Natural killer cell (primary cell): ENCODE measurements around the gene MTFMT. TPM values are rescaled to one million over a fixed set of nuclear protein-coding genes. Genes with fewer than 3 reads are reported as not detected.

ENCODE experiments used
- ATAC-seq, 3 donors: fragments of 150-1000 bp in 2 of 3; fragments of 200-7000 bp in 1 of 3; cut with Tn5 transposase; 1 replicate in 1 of 3; 2 replicates in 2 of 3; pipeline ENCODE4 v1.10.0; 2021; ENCODE audit warnings: mild to moderate bottlenecking in 2 of 3, moderate library complexity in 2 of 3
- DNase-seq, 2 donors: peaks; one replicate each; pipeline versions ENCODE4 v3.0.0 to v3.0.0-alpha.2; 2013 to 2021; ENCODE audit warnings: mixed read lengths in 1 of 2
- H3K27ac ChIP-seq: one replicate; pipeline ENCODE4 v1.5.1; 2013; ENCODE audit warnings: mild to moderate bottlenecking, low read length
- H3K27me3 ChIP-seq: one replicate; pipeline ENCODE4 v1.6.1; 2013; ENCODE audit warnings: low read length; ENCODE audit not compliant: control insufficient read depth, insufficient read depth
- H3K36me3 ChIP-seq: one replicate; pipeline ENCODE4 v1.6.1; 2013; ENCODE audit warnings: low read length; ENCODE audit not compliant: control insufficient read depth, insufficient read depth
- H3K4me1 ChIP-seq: one replicate; pipeline ENCODE4 v1.6.1; 2013; ENCODE audit warnings: low read length; ENCODE audit not compliant: control insufficient read depth, insufficient read depth
- H3K4me3 ChIP-seq: one replicate; pipeline ENCODE4 v1.5.1; 2013; ENCODE audit warnings: low read length
- H3K9me3 ChIP-seq: one replicate; pipeline ENCODE4 v1.6.1; 2013; ENCODE audit warnings: low read length; ENCODE audit not compliant: control insufficient read depth, insufficient read depth
- H3K27ac Mint-ChIP-seq, 2 donors: one replicate each; pipeline ENCODE4 v1.8.0; 2022; ENCODE audit warnings: mild to moderate bottlenecking in 2 of 2, mixed read lengths in 2 of 2, moderate library complexity in 1 of 2
- H3K27me3 Mint-ChIP-seq, 2 donors: one replicate each; pipeline ENCODE4 v1.8.0; 2022; ENCODE audit warnings: low read depth in 2 of 2, mixed read lengths in 2 of 2
- H3K36me3 Mint-ChIP-seq: one replicate; pipeline ENCODE4 v1.8.0; 2022; ENCODE audit warnings: mixed read lengths
- H3K4me1 Mint-ChIP-seq, 2 donors: one replicate each; pipeline ENCODE4 v1.8.0; 2022; ENCODE audit warnings: mixed read lengths in 2 of 2
- H3K4me3 Mint-ChIP-seq: one replicate; pipeline ENCODE4 v1.8.0; 2022; ENCODE audit warnings: mild to moderate bottlenecking, moderate library complexity, mixed read lengths
- H3K9me3 Mint-ChIP-seq, 2 donors: one replicate each; pipeline ENCODE4 v1.8.0; 2022; ENCODE audit warnings: mixed read lengths in 2 of 2
- WGBS: methylation state at CpG from one replicate; pipeline ENCODE4 v1.1.7; 2013; ENCODE audit warnings: missing lambda C conversion rate; ENCODE audit not compliant: insufficient coverage; 5-methylcytosine and 5-hydroxymethylcytosine counted together
- intact Hi-C: fragments of 100-400 bp; cut with micrococcal nuclease; formaldehyde crosslinking; loops from one replicate; pipeline ENCODE4 v1.14.2; 2022
- total RNA-seq, 4 donors: library from RNA; stranded (reverse); fragments of 120-200 nt in 1 of 4; gene quantifications; one replicate each; pipeline versions ENCODE4 v1.2.3 to v1.2.4, GENCODE V29; 2013 to 2022
- TF ChIP-seq, protein P1 (sequence below): fragments of 200-600 bp; IDR thresholded peaks from one replicate; pipeline ENCODE4 v1.8.0; 2022; ENCODE audit warnings: antibody characterized with exemption

MTFMT gene
- total RNA-seq, 3 donors from 2014 or later (not counting 1 experiment from before 2014, with no cell fraction given), result 9.3 to 13.6 (median 12.2) TPM

- TF ChIP-seq, protein P1, sequence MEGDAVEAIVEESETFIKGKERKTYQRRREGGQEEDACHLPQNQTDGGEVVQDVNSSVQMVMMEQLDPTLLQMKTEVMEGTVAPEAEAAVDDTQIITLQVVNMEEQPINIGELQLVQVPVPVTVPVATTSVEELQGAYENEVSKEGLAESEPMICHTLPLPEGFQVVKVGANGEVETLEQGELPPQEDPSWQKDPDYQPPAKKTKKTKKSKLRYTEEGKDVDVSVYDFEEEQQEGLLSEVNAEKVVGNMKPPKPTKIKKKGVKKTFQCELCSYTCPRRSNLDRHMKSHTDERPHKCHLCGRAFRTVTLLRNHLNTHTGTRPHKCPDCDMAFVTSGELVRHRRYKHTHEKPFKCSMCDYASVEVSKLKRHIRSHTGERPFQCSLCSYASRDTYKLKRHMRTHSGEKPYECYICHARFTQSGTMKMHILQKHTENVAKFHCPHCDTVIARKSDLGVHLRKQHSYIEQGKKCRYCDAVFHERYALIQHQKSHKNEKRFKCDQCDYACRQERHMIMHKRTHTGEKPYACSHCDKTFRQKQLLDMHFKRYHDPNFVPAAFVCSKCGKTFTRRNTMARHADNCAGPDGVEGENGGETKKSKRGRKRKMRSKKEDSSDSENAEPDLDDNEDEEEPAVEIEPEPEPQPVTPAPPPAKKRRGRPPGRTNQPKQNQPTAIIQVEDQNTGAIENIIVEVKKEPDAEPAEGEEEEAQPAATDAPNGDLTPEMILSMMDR, result no peak
- Mint-ChIP-seq H3K27me3 (no peaks in the 10 kb centered on the region), H3K4me3 (no peak overlapping the region), H3K4me1 (no peaks in the 10 kb centered on the region), H3K27ac (no peak overlapping the region), H3K9me3 (no peaks in the 10 kb centered on the region), H3K36me3 (no peaks in the 10 kb centered on the region)
- H3K27me3 ChIP-seq, result no peaks in the 10 kb centered on the region
- intact Hi-C loops, result no loop called here
- no peak overlapping the region for H3K4me3 ChIP-seq
- no peak for DNase-seq
- no peaks in the 10 kb centered on the region for H3K36me3 ChIP-seq
- 91% methylated on average over 8 of the region's 8 CpGs for WGBS
- no peak for ATAC-seq
- H3K4me1 ChIP-seq, result no peaks in the 10 kb centered on the region
- no peaks in the 10 kb centered on the region for H3K9me3 ChIP-seq
- no peak overlapping the region for H3K27ac ChIP-seq
Measured at GRCh38 chr15:65057549-65057940, 28.1 kb upstream of the MTFMT start.

DNA sequence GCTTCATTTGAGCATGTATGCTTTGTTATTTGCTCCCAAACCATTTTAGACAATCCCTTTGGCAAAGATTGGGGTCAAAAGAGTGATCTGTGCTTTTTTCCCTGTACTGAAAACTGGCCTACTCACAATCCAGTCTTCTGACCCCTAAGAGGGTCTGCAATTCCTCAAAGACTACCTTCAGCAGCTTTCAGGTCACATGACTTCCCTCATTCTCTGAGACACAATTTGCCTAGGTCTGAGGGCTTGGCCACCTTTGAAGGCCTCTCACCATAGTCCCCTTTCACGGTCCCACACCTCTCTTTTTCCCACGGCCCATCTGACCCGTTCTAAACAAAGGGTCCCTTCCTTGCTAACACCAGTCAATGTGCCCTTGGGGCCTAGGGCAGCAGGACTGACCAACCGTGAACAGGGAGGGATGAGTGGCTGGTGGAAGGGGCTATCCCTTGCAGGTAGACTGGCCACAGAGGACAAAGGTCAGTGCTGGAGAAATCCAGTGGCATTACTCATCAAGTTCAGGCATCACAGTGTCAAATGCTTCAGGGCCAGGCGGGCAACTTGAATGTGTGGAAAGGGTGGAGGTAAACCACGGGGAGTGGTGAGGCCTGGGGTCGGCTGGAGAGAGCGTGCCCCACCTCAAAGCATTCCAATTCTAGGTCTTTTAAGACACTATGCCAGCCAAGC lies 27.6 kb upstream of the MTFMT start:
- H3K4me3 ChIP-seq, result no peak overlapping the region
- no peaks in the 10 kb centered on the region for H3K27me3 Mint-ChIP-seq
- H3K36me3 Mint-ChIP-seq, result no peaks in the 10 kb centered on the region
- H3K9me3 ChIP-seq, result no peaks in the 10 kb centered on the region
- H3K4me3 Mint-ChIP-seq, result no peak overlapping the region
- intact Hi-C loops, result no loop called here
- no peaks in the 10 kb centered on the region for H3K9me3 Mint-ChIP-seq
- no peak overlapping the region for H3K27ac ChIP-seq
- no peaks in the 10 kb centered on the region for H3K36me3 ChIP-seq
- TF ChIP-seq, protein P1, result no peak
- DNase-seq (no peak), ATAC-seq (no peak)
- no peaks in the 10 kb centered on the region for H3K27me3 ChIP-seq
- H3K4me1 Mint-ChIP-seq, result no peaks in the 10 kb centered on the region
- H3K27ac Mint-ChIP-seq, result no peak overlapping the region
- 63% methylated on average over 8 of the region's 8 CpGs for WGBS
- no peaks in the 10 kb centered on the region for H3K4me1 ChIP-seq

GRCh38 chr15:65056106-65056505 lies 26.7 kb upstream of the MTFMT start:
- ATAC-seq (no peak), DNase-seq (no peak)
- H3K36me3 Mint-ChIP-seq, result no peaks in the 10 kb centered on the region
- TF ChIP-seq, protein P1, result no peak
- Histone ChIP-seq H3K27me3 (no peaks in the 10 kb centered on the region), H3K27ac (no peak overlapping the region), H3K9me3 (no peaks in the 10 kb centered on the region), H3K4me3 (no peak overlapping the region), H3K36me3 (no peaks in the 10 kb centered on the region), H3K4me1 (no peaks in the 10 kb centered on the region)
- no peaks in the 10 kb centered on the region for H3K4me1 Mint-ChIP-seq
- no peaks in the 10 kb centered on the region for H3K27me3 Mint-ChIP-seq
- no peak overlapping the region for H3K27ac Mint-ChIP-seq
- H3K4me3 Mint-ChIP-seq, result no peak overlapping the region
- H3K9me3 Mint-ChIP-seq, result no peaks in the 10 kb centered on the region
- WGBS, result 79% methylated on average over 9 of the region's 9 CpGs
- intact Hi-C loops, result no loop called here
